ENCODE data around the gene MED29. TPM values are rescaled to one million over a fixed set of nuclear protein-coding genes. Genes with fewer than 3 reads are reported as not detected.
A peak's percentile ranks its signal among the peaks of the same experiment; 100 is the strongest.

MED29 gene
- total and polyA plus RNA-seq, 10 of the 15 experiments (the other 5 are each of a cell fraction or from before 2014, with no cell fraction given): 3.2 to 36.6 (median 22.8) TPM

DNA sequence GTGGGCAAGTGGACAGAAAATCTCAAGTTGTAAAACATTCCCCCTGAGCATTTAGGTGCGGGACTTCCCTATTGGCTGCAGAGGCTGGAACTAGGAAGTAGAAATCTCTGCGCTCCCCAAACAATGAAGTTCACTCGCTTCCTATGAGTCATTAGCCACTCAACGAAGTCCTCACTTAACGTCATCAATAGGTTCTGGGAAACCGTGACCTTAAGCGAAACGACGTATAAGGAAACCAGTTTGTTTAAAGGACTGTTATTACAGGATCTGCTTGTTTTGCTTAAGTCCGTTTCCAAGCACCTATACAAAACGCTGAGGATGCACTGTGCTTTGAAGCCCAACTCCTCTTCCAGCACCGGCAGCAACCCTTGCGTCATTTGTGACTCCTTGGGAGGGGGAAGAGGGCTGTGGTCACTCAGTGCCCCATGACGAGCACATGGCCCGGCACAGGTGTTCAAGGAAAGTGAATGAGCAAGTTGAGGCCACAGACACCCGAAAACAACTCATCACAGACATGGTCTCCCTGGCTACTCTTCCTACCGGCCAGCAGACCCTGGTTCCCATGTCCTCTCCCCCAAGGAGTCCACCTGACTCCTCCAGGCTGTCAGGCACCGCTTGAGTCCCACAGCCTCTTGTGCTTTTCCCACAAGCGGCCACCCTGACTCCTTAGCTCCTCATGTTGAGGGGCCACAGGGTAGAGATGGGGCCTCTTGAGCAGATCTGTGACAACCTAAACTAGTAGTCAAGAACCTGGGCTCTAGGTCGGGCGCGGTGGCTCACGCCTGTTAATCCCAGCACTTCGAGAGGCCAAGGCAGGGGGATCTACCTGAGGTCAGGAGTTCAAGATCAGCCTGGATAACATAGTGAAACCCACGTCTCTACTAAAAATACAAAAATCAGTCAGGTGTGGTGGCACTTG is 39.8 kb downstream of the MED29 start (continued):
- TF ChIP-seq, protein P1, sequence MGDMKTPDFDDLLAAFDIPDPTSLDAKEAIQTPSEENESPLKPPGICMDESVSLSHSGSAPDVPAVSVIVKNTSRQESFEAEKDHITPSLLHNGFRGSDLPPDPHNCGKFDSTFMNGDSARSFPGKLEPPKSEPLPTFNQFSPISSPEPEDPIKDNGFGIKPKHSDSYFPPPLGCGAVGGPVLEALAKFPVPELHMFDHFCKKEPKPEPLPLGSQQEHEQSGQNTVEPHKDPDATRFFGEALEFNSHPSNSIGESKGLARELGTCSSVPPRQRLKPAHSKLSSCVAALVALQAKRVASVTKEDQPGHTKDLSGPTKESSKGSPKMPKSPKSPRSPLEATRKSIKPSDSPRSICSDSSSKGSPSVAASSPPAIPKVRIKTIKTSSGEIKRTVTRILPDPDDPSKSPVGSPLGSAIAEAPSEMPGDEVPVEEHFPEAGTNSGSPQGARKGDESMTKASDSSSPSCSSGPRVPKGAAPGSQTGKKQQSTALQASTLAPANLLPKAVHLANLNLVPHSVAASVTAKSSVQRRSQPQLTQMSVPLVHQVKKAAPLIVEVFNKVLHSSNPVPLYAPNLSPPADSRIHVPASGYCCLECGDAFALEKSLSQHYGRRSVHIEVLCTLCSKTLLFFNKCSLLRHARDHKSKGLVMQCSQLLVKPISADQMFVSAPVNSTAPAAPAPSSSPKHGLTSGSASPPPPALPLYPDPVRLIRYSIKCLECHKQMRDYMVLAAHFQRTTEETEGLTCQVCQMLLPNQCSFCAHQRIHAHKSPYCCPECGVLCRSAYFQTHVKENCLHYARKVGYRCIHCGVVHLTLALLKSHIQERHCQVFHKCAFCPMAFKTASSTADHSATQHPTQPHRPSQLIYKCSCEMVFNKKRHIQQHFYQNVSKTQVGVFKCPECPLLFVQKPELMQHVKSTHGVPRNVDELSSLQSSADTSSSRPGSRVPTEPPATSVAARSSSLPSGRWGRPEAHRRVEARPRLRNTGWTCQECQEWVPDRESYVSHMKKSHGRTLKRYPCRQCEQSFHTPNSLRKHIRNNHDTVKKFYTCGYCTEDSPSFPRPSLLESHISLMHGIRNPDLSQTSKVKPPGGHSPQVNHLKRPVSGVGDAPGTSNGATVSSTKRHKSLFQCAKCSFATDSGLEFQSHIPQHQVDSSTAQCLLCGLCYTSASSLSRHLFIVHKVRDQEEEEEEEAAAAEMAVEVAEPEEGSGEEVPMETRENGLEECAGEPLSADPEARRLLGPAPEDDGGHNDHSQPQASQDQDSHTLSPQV (IDR thresholded peaks at IDR 0.05): no peak

DNA sequence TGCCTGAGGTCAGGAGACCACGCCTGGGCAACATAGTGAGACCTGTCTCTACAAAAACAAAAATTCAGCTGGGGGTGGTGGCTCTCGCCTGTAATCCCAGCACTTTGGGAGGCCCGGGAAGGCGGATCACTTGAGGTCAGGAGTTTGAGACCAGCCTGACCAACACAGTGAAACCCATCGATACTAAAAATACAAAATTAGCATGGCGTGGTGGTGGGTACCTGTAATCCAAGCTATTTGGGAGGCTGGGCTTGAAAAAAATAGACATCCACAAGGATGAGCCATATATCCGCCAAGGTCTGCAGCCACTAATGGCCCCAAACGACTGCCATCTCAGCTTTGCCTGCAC is 41.5 kb downstream of the MED29 start:
- H3K4me2 ChIP-seq (ENCODE audit: control insufficient read depth, insufficient read depth): peak overlapping the region; percentile 44
- no peaks in the 10 kb centered on the region; the same call in 1 of the 2 replicates for H4K20me1 ChIP-seq (ENCODE audit: control insufficient read depth, insufficient read depth)
- H3K4me3 ChIP-seq: no peak overlapping the region
- no peaks in the 10 kb centered on the region for H3K9me3 ChIP-seq (replicated peaks; ENCODE audit: control insufficient read depth, insufficient read depth, low read length)
- ChIA-PET POLR2A (interaction anchor here (0.9 to 1.5 kb wide), 2 partner anchors 18 to 36 kb away, joined by 3 to 6 read pairs; no protein-coding TSS in a partner anchor), RAD21 (ENCODE audit: unreplicated experiment) (no interaction called here), SMC1A (ENCODE audit: uncharacterized antibody, unreplicated experiment) (interaction anchor here (0.6 to 1.6 kb wide), 2 partner anchors 18 to 77 kb away, joined by 3 to 4 read pairs; no protein-coding TSS in a partner anchor), CTCF (interaction anchor here (1.1 to 1.7 kb wide), 4 partner anchors 21 to 70 kb away, joined by 3 to 4 read pairs (median 3); partner anchors contain the start of gene PLEKHG2)
- ATAC-seq (no peak), FAIRE-seq (no peak), DNase-seq (ENCODE audit: low read depth, low spot score) (no peak)
- peaks cover 10 to 15% of the 10 kb centered on the region in 2 experiments for H3K36me3 ChIP-seq (ENCODE audit: control insufficient read depth in 2 of 2, insufficient read depth in 2 of 2, low read length in 1 of 2)
- peaks cover 36% of the 10 kb centered on the region for H3K79me2 ChIP-seq (ENCODE audit: control insufficient read depth, insufficient read depth, low read length)
- in situ Hi-C loops (cut with MboI) (no loop called here), intact Hi-C loops (cut with micrococcal nuclease; ENCODE audit: unreplicated experiment) (no loop called here)
- H2AFZ ChIP-seq (ENCODE audit: control insufficient read depth, low read depth, low read length): no peak overlapping the region
- 78% methylated on average over 8 of the region's 8 CpGs for WGBS (ENCODE audit: insufficient coverage, insufficient replicate concordance, low lambda C conversion rate, missing lambda C conversion rate)
- H3K27ac ChIP-seq (ENCODE audit: control insufficient read depth, insufficient read depth): no peak overlapping the region
- peaks cover 36% of the 10 kb centered on the region for H3K4me1 ChIP-seq (ENCODE audit: control insufficient read depth, insufficient read depth, low read length)
- H3K9ac ChIP-seq (ENCODE audit: control insufficient read depth, insufficient read depth, low read length): no peak overlapping the region
- no peak for TF ChIP-seq SMC3 (IDR thresholded peaks at IDR 0.05; ENCODE audit: borderline replicate concordance, low read length)
- no peak for TF ChIP-seq NFYA (IDR thresholded peaks at IDR 0.05; ENCODE audit: borderline replicate concordance, low read depth, low read length)
- peak; percentile 46; the same call in 1 of the 2 replicates for TF ChIP-seq POLR2AphosphoS5 (IDR thresholded peaks at IDR 0.05; ENCODE audit: low read length)
- no peak for TF ChIP-seq MYC (IDR thresholded peaks at IDR 0.05; ENCODE audit: insufficient read depth, insufficient read length, insufficient replicate concordance, low read length, severe bottlenecking)
- TF ChIP-seq RB1 (IDR thresholded peaks at IDR 0.05; ENCODE audit: borderline replicate concordance): no peak
- TF ChIP-seq, protein P2, sequence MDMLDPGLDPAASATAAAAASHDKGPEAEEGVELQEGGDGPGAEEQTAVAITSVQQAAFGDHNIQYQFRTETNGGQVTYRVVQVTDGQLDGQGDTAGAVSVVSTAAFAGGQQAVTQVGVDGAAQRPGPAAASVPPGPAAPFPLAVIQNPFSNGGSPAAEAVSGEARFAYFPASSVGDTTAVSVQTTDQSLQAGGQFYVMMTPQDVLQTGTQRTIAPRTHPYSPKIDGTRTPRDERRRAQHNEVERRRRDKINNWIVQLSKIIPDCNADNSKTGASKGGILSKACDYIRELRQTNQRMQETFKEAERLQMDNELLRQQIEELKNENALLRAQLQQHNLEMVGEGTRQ (IDR thresholded peaks at IDR 0.05; ENCODE audit: borderline replicate concordance, low read depth, low read length): no peak
- no peak for TF ChIP-seq RAD51 (IDR thresholded peaks at IDR 0.05)
- TF ChIP-seq, protein P3, sequence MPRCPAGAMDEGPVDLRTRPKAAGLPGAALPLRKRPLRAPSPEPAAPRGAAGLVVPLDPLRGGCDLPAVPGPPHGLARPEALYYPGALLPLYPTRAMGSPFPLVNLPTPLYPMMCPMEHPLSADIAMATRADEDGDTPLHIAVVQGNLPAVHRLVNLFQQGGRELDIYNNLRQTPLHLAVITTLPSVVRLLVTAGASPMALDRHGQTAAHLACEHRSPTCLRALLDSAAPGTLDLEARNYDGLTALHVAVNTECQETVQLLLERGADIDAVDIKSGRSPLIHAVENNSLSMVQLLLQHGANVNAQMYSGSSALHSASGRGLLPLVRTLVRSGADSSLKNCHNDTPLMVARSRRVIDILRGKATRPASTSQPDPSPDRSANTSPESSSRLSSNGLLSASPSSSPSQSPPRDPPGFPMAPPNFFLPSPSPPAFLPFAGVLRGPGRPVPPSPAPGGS (IDR thresholded peaks at IDR 0.05; ENCODE audit: borderline replicate concordance, insufficient read depth, low read depth, low read length, poor library complexity, severe bottlenecking): no peak
- no peak for TF ChIP-seq ZSCAN29 (IDR thresholded peaks at IDR 0.05)
- TF ChIP-seq PML (IDR thresholded peaks at IDR 0.05; ENCODE audit: low read length): 0 out of 2 replicates have a peak, but pooled peaks have one; percentile 3
- BruUV-seq (replicated peaks): no TSS peak
- H3K27me3 ChIP-seq (replicated peaks in 1 of 2; ENCODE audit: control insufficient read depth in 2 of 2, insufficient read depth in 2 of 2, low read length in 1 of 2): no peaks in the 10 kb centered on the region

Data from GM12878 (cell line).